HepG2 (cell line): ENCODE results near the gene DDX19B. TPM values are rescaled to one million over a fixed set of nuclear protein-coding genes. Genes with fewer than 3 reads are reported as not detected.

Experiments
- ATAC-seq: fragments of 200-7000 bp; cut with Tn5 transposase; 3 replicates; pipeline ENCODE4 v1.9.1; 2020; ENCODE audit warnings: mild to moderate bottlenecking, moderate library complexity
- BruUV-seq: library from RNA; stranded (reverse); fragments of 400-500 nt; replicated peaks from 2 replicates; lab custom pipeline; 2021; lab: Mats Ljungman, UMichigan
- CTCF ChIA-PET: fragments of 300-600 bp; formaldehyde crosslinking; extraction: SDS; loops from one replicate; lab custom pipeline; 2021; ENCODE audit warnings: low total read pairs, inconsistent platforms, low intra/inter-chr PET ratio; lab: Yijun Ruan, JAX
- POLR2A ChIA-PET: fragments of 350-600 bp; sonication (Branson Sonifier 250); formaldehyde crosslinking; loops from one replicate; lab custom pipeline; 2020; ENCODE audit warnings: antibody characterized with exemption, inconsistent platforms; lab: Yijun Ruan, JAX
- DNase-seq: peaks from one replicate; pipeline ENCODE4 v3.0.0-alpha.2; 2015; ENCODE audit warnings: low spot score
- FAIRE-seq: peaks from 3 replicates; lab custom pipeline; 2011; peaks lifted over from hg19 to GRCh38; lab: Jason Lieb, UNC
- H2AFZ ChIP-seq: one replicate; pipeline ENCODE4 v1.6.1; 2011; ENCODE audit warnings: low read length, inconsistent platforms
- H3K27ac ChIP-seq: fragments of 300-600 bp; 3 replicates; pipeline ENCODE4 v1.8.0; 2011; ENCODE audit warnings: mixed run types, mild to moderate bottlenecking, mixed read lengths, low read length, inconsistent platforms; ENCODE audit not compliant: insufficient read depth; ENCODE audit errors: extremely low read length
- H3K27me3 ChIP-seq, 2 experiments: fragments of 200-600 bp in 1 of 2; 2 replicates in 1 of 2; 3 replicates in 1 of 2; pipeline versions ENCODE4 v1.6.0 to v1.8.0; 2011; ENCODE audit warnings: low read length in 2 of 2, mild to moderate bottlenecking in 2 of 2, moderate library complexity in 2 of 2, inconsistent platforms in 1 of 2; ENCODE audit not compliant: insufficient read depth in 2 of 2, control insufficient read depth in 1 of 2
- H3K36me3 ChIP-seq, 2 experiments: fragments of 200-600 bp in 1 of 2; replicated peaks in 1 of 2; 2 replicates in 1 of 2; 3 replicates in 1 of 2; pipeline versions ENCODE4 v1.5.1 to v1.8.0; 2011; ENCODE audit warnings: low read length in 2 of 2, inconsistent platforms in 1 of 2; ENCODE audit not compliant: insufficient read depth in 2 of 2, control insufficient read depth in 1 of 2
- H3K4me1 ChIP-seq: 2 replicates; pipeline ENCODE4 v1.5.1; 2012; ENCODE audit warnings: low read length, inconsistent platforms; ENCODE audit not compliant: insufficient read depth
- H3K4me2 ChIP-seq: 2 replicates; pipeline ENCODE4 v1.6.0; 2011; ENCODE audit warnings: low read depth, low read length, inconsistent platforms
- H3K4me3 ChIP-seq, 3 experiments: fragments of 200-600 bp in 1 of 3; sonication (generic), shearing (Covaris generic) in 1 of 3; replicated peaks in 1 of 3; 2 replicates each; pipeline ENCODE4 v1.5.1; 2011 to 2016; ENCODE audit warnings: low read length in 3 of 3, inconsistent platforms in 2 of 3, low read depth in 2 of 3, mild to moderate bottlenecking in 2 of 3, control low read depth in 1 of 3, mixed read lengths in 1 of 3; ENCODE audit not compliant: insufficient read depth in 1 of 3
- H3K79me2 ChIP-seq: one replicate; pipeline ENCODE4 v1.6.1; 2011; ENCODE audit warnings: low read length, inconsistent platforms; ENCODE audit not compliant: insufficient read depth
- H3K9ac ChIP-seq: 2 replicates; pipeline ENCODE4 v1.6.0; 2011; ENCODE audit warnings: mild to moderate bottlenecking, low read depth, low read length, inconsistent platforms; ENCODE audit not compliant: insufficient read depth
- H3K9me3 ChIP-seq: 2 replicates; pipeline ENCODE4 v1.5.1; 2012; ENCODE audit warnings: mild to moderate bottlenecking, low read length
- H4K20me1 ChIP-seq: 2 replicates; pipeline ENCODE4 v1.6.0; 2011; ENCODE audit warnings: inconsistent platforms, mild to moderate bottlenecking, low read length, moderate library complexity; ENCODE audit not compliant: insufficient read depth
- EP300 ChIP-seq, 3 experiments: sonication (generic) in 1 of 3; formaldehyde crosslinking in 1 of 3; IDR thresholded peaks; 2 replicates each; pipeline versions ENCODE4 v1.5.1 to v1.6.1; 2011 to 2020; ENCODE audit warnings: low read depth in 2 of 3, low read length in 2 of 3, borderline replicate concordance in 1 of 3, improper control_type of control experiment in 1 of 3, mild to moderate bottlenecking in 1 of 3, missing genetic modification reagents in 1 of 3, moderate library complexity in 1 of 3
- ZNF713 ChIP-seq: sonication (generic); formaldehyde crosslinking; IDR thresholded peaks from 2 replicates; pipeline ENCODE4 v1.4.0; 2020; ENCODE audit warnings: mild to moderate bottlenecking, missing genetic modification reagents
- ZSCAN20 ChIP-seq: sonication (generic); formaldehyde crosslinking; IDR thresholded peaks from 2 replicates; pipeline ENCODE4 v1.4.0; 2020; ENCODE audit warnings: missing genetic modification reagents, mild to moderate bottlenecking, borderline replicate concordance
- WGBS: methylation state at CpG from one replicate; pipeline ENCODE4 v1.1.6; 2017; ENCODE audit warnings: low lambda C conversion rate; 5-methylcytosine and 5-hydroxymethylcytosine counted together
- in situ Hi-C: cut with HindIII; loops from 2 replicates; pipeline ENCODE4 v1.10.0; 2017; ENCODE audit warnings: low pct_unique_long_range_greater_than_20kb; ENCODE audit not compliant: extremely low pct_ligation_motif_present
- intact Hi-C: fragments of 100-400 bp; cut with micrococcal nuclease; formaldehyde crosslinking; loops from one replicate; pipeline ENCODE4 v1.10.0; 2022; ENCODE audit not compliant: unreplicated experiment
- polyA plus RNA-seq, 8 experiments: library from polyadenylated mRNA; depleted of rRNA in 3 of 8; stranded (reverse) in 7 of 8; unstranded in 1 of 8; fragments of >200 nt; fragmentation: Illumina TruSeq in 4 of 8; extraction: Trizol in 4 of 8; gene quantifications; 2 replicates each; pipeline versions ENCODE4 v1.2.1 to v1.2.3, GENCODE V29; 2011 to 2016; ENCODE audit warnings: low read depth in 4 of 8, missing spikeins in 1 of 8, mixed read lengths in 1 of 8; ENCODE audit not compliant: insufficient read depth in 1 of 8
- total RNA-seq, 5 experiments: library from RNA; depleted of rRNA; stranded (reverse); fragments of >200 nt; fragmentation: Illumina TruSeq; extraction: Trizol; gene quantifications; 2 replicates each; pipeline ENCODE4 v1.2.3, GENCODE V29; 2016; ENCODE audit warnings: low read depth in 1 of 5

The DDX19B gene
- total and polyA plus RNA-seq, 2 of the 13 experiments (the other 11 are each of a cell fraction or from before 2014, with no cell fraction given) = 36.2 to 40.0 TPM

DNA sequence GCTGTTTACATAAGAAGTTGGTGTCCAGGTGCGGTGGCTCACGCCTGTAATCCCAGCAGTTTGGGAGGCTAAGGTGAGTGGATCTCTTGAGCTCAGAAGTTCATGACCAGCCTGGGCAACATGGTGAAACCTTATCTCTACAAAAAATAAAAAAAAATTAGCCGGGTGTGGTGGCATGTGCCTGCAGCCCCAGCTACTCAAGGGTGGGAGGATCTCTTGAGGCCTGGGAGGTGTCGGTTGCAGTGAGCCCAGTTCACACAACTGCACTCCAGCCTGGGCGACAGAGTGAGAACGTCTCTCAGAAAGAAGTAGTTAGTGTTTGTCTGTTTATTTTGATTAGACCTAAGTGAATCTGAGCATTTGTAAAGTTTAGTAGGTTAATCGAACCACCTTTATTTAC lies 60.6 kb downstream of the DDX19B start:
- Histone ChIP-seq H3K4me1 (no peaks in the 10 kb centered on the region), H3K4me2 (no peak overlapping the region), H4K20me1 (no peaks in the 10 kb centered on the region), H3K4me3 (no peak overlapping the region), H3K27ac (no peak overlapping the region), H3K27me3 (no peaks in the 10 kb centered on the region), H3K9ac (no peak overlapping the region), H2AFZ (no peak overlapping the region), H3K36me3 (peaks cover 33 to 91% of the 10 kb centered on the region in 2 experiments), H3K79me2 (no peaks in the 10 kb centered on the region), H3K9me3 (no peaks in the 10 kb centered on the region)
- ChIA-PET CTCF (no interaction called here), POLR2A (interaction anchor here (0.7 to 2.3 kb wide), 4 partner anchors 13 to 60 kb away, joined by 3 to 12 read pairs (median 8); partner anchors contain the start of genes DDX19A and DDX19B)
- no peak for DNase-seq
- WGBS = 96% methylated on average over 7 of the region's 7 CpGs
- in situ Hi-C loops = no loop called here
- no peak for FAIRE-seq
- no TSS peak for BruUV-seq
- no peak for TF ChIP-seq ZNF713 (CRISPR knock-in tag)
- TF ChIP-seq EP300 (IDR thresholded peaks at IDR 0.05; ENCODE audit: low read depth in 2 of 2, low read length in 2 of 2) = no peak
- TF ChIP-seq EP300 (CRISPR knock-in tag; IDR thresholded peaks at IDR 0.05; ENCODE audit: borderline replicate concordance) = no peak
- ATAC-seq = no peak
- intact Hi-C loops = no loop called here

DNA sequence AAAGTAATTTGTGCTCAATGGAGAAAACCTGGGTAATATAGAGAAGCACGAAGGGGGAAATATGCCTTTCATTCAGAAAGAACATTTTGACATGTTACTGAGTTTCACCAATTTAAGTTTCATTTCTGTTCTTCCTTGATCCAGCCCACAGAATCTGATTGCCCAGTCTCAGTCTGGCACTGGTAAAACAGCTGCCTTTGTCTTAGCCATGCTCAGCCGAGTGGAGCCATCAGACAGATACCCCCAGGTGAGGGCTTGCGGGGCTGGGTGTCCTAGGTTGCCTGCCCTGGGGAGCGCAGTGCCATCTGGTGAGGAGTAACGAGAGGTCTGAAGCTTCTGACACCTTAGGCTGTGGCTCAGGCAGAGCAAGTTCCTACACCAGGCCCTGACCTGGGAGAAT lies 65.4 kb downstream of the DDX19B start:
- intact Hi-C loops (no loop called here), in situ Hi-C loops (no loop called here)
- H3K4me2 ChIP-seq = no peak overlapping the region
- CTCF ChIA-PET = no interaction called here
- no peaks in the 10 kb centered on the region for H3K79me2 ChIP-seq
- peak; percentile 23; the same call in 1 of the 3 replicates for ATAC-seq
- POLR2A ChIA-PET = interaction anchor here (1.4 to 3.7 kb wide), 2 partner anchors 16 to 18 kb away, joined by 4 to 14 read pairs; partner anchors contain the start of gene DDX19A
- no peak overlapping the region for H3K9ac ChIP-seq
- H3K36me3 ChIP-seq = peaks cover 31 to 91% of the 10 kb centered on the region in 2 experiments
- no peaks in the 10 kb centered on the region for H3K9me3 ChIP-seq
- no peaks in the 10 kb centered on the region for H3K4me1 ChIP-seq
- no peaks in the 10 kb centered on the region for H3K27me3 ChIP-seq
- DNase-seq = no peak
- BruUV-seq = no TSS peak
- H3K4me3 ChIP-seq = no peak overlapping the region
- no peak overlapping the region for H2AFZ ChIP-seq
- 97% methylated on average over 5 of the region's 5 CpGs for WGBS
- no peaks in the 10 kb centered on the region for H4K20me1 ChIP-seq
- H3K27ac ChIP-seq = no peak overlapping the region
- no peak for TF ChIP-seq ZSCAN20
- no peak for FAIRE-seq
